ENCODE results near the gene RPRD1B.
A peak's percentile ranks its signal among the peaks of the same experiment; 100 is the strongest.

Gene RPRD1B

GRCh38 chr20:37988306-37988954 is 45.1 kb upstream of the RPRD1B start:
- no peak overlapping the region for H3K27ac ChIP-seq
- no peak for DNase-seq (ENCODE audit: low spot score)
- CTCF ChIA-PET, result interaction anchor here (0.6 kb wide), 1 partner anchor 448 kb away, joined by 9 read pairs; no protein-coding TSS in a partner anchor
- POLR2A ChIA-PET (ENCODE audit: low non-redundant PET), result no interaction called here
- TF ChIP-seq CTCF (conservative IDR thresholded peaks at IDR 0.05; ENCODE audit: low read depth), result no peak

- peak; percentile 32 for DNase-seq (ENCODE audit: low spot score)
- ChIA-PET CTCF (interaction anchor here (0.6 to 1.0 kb wide), 2 partner anchors 41 to 398 kb away, joined by 3 read pairs; no protein-coding TSS in a partner anchor), POLR2A (ENCODE audit: low non-redundant PET) (no interaction called here)
- no peak overlapping the region for H3K27ac ChIP-seq
- TF ChIP-seq CTCF (conservative IDR thresholded peaks at IDR 0.05; ENCODE audit: low read depth), result no peak
Observed at GRCh38 chr20:37989601-37990295, 43.8 kb upstream of the RPRD1B start.

GRCh38 chr20:37990571-37991151 is 42.9 kb upstream of the RPRD1B start:
- H3K27ac ChIP-seq, result peak overlapping the region; percentile 33; the same call in 1 of the 2 replicates
- CTCF ChIA-PET, result interaction anchor here (0.6 to 0.7 kb wide), 3 partner anchors 277 to 1005 kb away, joined by 3 to 9 read pairs (median 4); no protein-coding TSS in a partner anchor
- DNase-seq (ENCODE audit: low spot score), result peak; percentile 77
- POLR2A ChIA-PET (ENCODE audit: low non-redundant PET), result no interaction called here
- no peak for TF ChIP-seq CTCF (conservative IDR thresholded peaks at IDR 0.05; ENCODE audit: low read depth)

- CTCF ChIA-PET, result interaction anchor here (0.5 to 0.9 kb wide), 6 partner anchors 36 to 1006 kb away, joined by 3 to 9 read pairs (median 3); no protein-coding TSS in a partner anchor
- no peak overlapping the region for H3K27ac ChIP-seq
- POLR2A ChIA-PET (ENCODE audit: low non-redundant PET), result no interaction called here
- DNase-seq (ENCODE audit: low spot score), result no peak
- no peak for TF ChIP-seq CTCF (conservative IDR thresholded peaks at IDR 0.05; ENCODE audit: low read depth)
Observed at GRCh38 chr20:37991157-37991866, 42.2 kb upstream of the RPRD1B start.

- ChIA-PET POLR2A (ENCODE audit: low non-redundant PET) (no interaction called here), CTCF (interaction anchor here (0.5 to 1.1 kb wide), 5 partner anchors 36 to 1847 kb away, joined by 3 read pairs; no protein-coding TSS in a partner anchor)
- no peak for TF ChIP-seq CTCF (conservative IDR thresholded peaks at IDR 0.05; ENCODE audit: low read depth)
- H3K27ac ChIP-seq, result peak overlapping the region; percentile 48
- no peak for DNase-seq (ENCODE audit: low spot score)
Observed at GRCh38 chr20:37991908-37992307, 41.6 kb upstream of the RPRD1B start.

All from RWPE1 (cell line).